Endothelial cell of umbilical vein (primary cell): ENCODE results near the gene OMA1. TPM values are rescaled to one million over a fixed set of nuclear protein-coding genes. Genes with fewer than 3 reads are reported as not detected.

Source experiments
- BruUV-seq: library from RNA; stranded (reverse); fragments of 400-500 nt; replicated peaks from 2 replicates; lab custom pipeline; 2021; lab: Mats Ljungman, UMichigan
- CTCF ChIA-PET: fragments of 300-600, 350-600 bp; sonication (Branson Sonifier 250); formaldehyde crosslinking; loops from one replicate; lab custom pipeline; 2021; ENCODE audit warnings: antibody characterized with exemption, inconsistent platforms; lab: Charles Lee
- POLR2A ChIA-PET: fragments of 300-600, 350-600 bp; sonication (Branson Sonifier 250); formaldehyde crosslinking; loops from one replicate; lab custom pipeline; 2021; ENCODE audit warnings: antibody characterized with exemption, inconsistent platforms; lab: Charles Lee
- DNase-seq: peaks from one replicate; pipeline ENCODE4 v3.0.0-alpha.2; 2011; ENCODE audit warnings: low read depth, low spot score
- FAIRE-seq: peaks from 2 replicates; lab custom pipeline; 2011; peaks lifted over from hg19 to GRCh38; lab: Jason Lieb, UNC
- H2AFZ ChIP-seq: 2 replicates; pipeline ENCODE4 v1.6.0; 2012; ENCODE audit warnings: low read depth, low read length, control low read depth, inconsistent platforms
- H3K27ac ChIP-seq: 2 replicates; pipeline ENCODE4 v1.5.1; 2011; ENCODE audit warnings: low read depth, mild to moderate bottlenecking, control low read depth, low read length, moderate library complexity; ENCODE audit not compliant: insufficient read depth
- H3K27me3 ChIP-seq, 2 experiments: 2 replicates each; pipeline versions ENCODE4 v1.6.0 to v1.6.1; 2011; ENCODE audit warnings: low read length in 2 of 2, mixed read lengths in 1 of 2; ENCODE audit not compliant: control insufficient read depth in 2 of 2, insufficient read depth in 2 of 2
- H3K36me3 ChIP-seq, 2 experiments: 2 replicates in 1 of 2; 3 replicates in 1 of 2; pipeline ENCODE4 v1.5.1; 2011; ENCODE audit warnings: low read length in 2 of 2, mild to moderate bottlenecking in 1 of 2, moderate library complexity in 1 of 2; ENCODE audit not compliant: control insufficient read depth in 2 of 2, insufficient read depth in 2 of 2; ENCODE audit errors: extremely low read depth in 1 of 2
- H3K4me1 ChIP-seq: 3 replicates; pipeline ENCODE4 v1.5.1; 2011; ENCODE audit warnings: mild to moderate bottlenecking, low read length; ENCODE audit not compliant: control insufficient read depth, insufficient read depth; ENCODE audit errors: extremely low read depth
- H3K4me2 ChIP-seq: 2 replicates; pipeline ENCODE4 v1.6.1; 2011; ENCODE audit warnings: low read length, control low read depth, mixed read lengths; ENCODE audit not compliant: insufficient read depth
- H3K4me3 ChIP-seq, 3 experiments: fragments of 200-600 bp in 1 of 3; sonication (generic), shearing (Covaris generic) in 1 of 3; replicated peaks in 1 of 3; 2 replicates each; pipeline ENCODE4 v1.5.1; 2011 to 2016; ENCODE audit warnings: control low read depth in 3 of 3, low read length in 3 of 3, mild to moderate bottlenecking in 2 of 3, inconsistent platforms in 1 of 3, low read depth in 1 of 3, moderate library complexity in 1 of 3; ENCODE audit not compliant: insufficient read depth in 1 of 3
- H3K79me2 ChIP-seq: 2 replicates; pipeline ENCODE4 v1.6.0; 2012; ENCODE audit warnings: low read length, inconsistent platforms; ENCODE audit not compliant: control insufficient read depth, insufficient read depth
- H3K9ac ChIP-seq: replicated peaks from 2 replicates; pipeline ENCODE3; 2011; ENCODE audit warnings: low read length, control low read depth; ENCODE audit not compliant: insufficient read depth; ENCODE audit errors: extremely low read depth
- H3K9me1 ChIP-seq: replicated peaks from 3 replicates; pipeline ENCODE4 v1.6.0; 2011; ENCODE audit warnings: mild to moderate bottlenecking, low read length; ENCODE audit not compliant: control insufficient read depth, insufficient read depth; ENCODE audit errors: extremely low read depth
- H3K9me3 ChIP-seq: replicated peaks from 2 replicates; pipeline ENCODE4 v1.5.1; 2012; ENCODE audit warnings: low read length, inconsistent platforms; ENCODE audit not compliant: control insufficient read depth, insufficient read depth
- H4K20me1 ChIP-seq: replicated peaks from 2 replicates; pipeline ENCODE3; 2011; ENCODE audit warnings: mild to moderate bottlenecking, low read length; ENCODE audit not compliant: control insufficient read depth, insufficient read depth; ENCODE audit errors: extremely low read depth
- CTCF ChIP-seq, 2 donors: IDR thresholded peaks; 1 replicate in 1 of 2; 2 replicates in 1 of 2; pipeline ENCODE4 v1.5.1; 2011; ENCODE audit warnings: low read length in 2 of 2, mild to moderate bottlenecking in 2 of 2, moderate library complexity in 2 of 2, control low read depth in 1 of 2, inconsistent platforms in 1 of 2, low read depth in 1 of 2; ENCODE audit not compliant: insufficient read depth in 1 of 2; ENCODE audit errors: extremely low read depth in 1 of 2
- EZH2 ChIP-seq: IDR thresholded peaks from 2 replicates; pipeline ENCODE4 v1.6.1; 2012; ENCODE audit warnings: borderline replicate concordance, low read depth, mild to moderate bottlenecking, moderate library complexity, low read length, inconsistent platforms; ENCODE audit not compliant: severe bottlenecking
- FOS ChIP-seq: IDR thresholded peaks from 2 replicates; pipeline ENCODE4 v1.6.1; 2011; ENCODE audit warnings: mild to moderate bottlenecking, low read length, moderate library complexity, borderline replicate concordance; ENCODE audit not compliant: insufficient read depth
- GATA2 ChIP-seq: IDR thresholded peaks from 2 replicates; pipeline ENCODE4 v1.7.0; 2011; ENCODE audit warnings: low read depth, mild to moderate bottlenecking, moderate library complexity, mixed read lengths, low read length; ENCODE audit not compliant: insufficient read length, insufficient read depth
- JUN ChIP-seq: IDR thresholded peaks from 2 replicates; pipeline ENCODE4 v1.6.1; 2011; ENCODE audit warnings: borderline replicate concordance, low read depth; ENCODE audit not compliant: insufficient read length, insufficient read depth
- MAX ChIP-seq: IDR thresholded peaks from 2 replicates; pipeline ENCODE4 v1.6.1; 2011; ENCODE audit not compliant: insufficient read depth, insufficient read length
- MYC ChIP-seq: IDR thresholded peaks from one replicate; pipeline ENCODE4 v1.6.1; 2011; ENCODE audit warnings: mild to moderate bottlenecking, low read depth, low read length
- POLR2A ChIP-seq: IDR thresholded peaks from 2 replicates; pipeline ENCODE4 v1.6.1; 2012; ENCODE audit warnings: low read depth, mild to moderate bottlenecking, control low read depth, low read length
- POLR2AphosphoS5 ChIP-seq: IDR thresholded peaks from 2 replicates; pipeline ENCODE4 v1.6.1; 2012; ENCODE audit warnings: low read depth, mild to moderate bottlenecking, control low read depth, low read length, moderate library complexity; ENCODE audit not compliant: insufficient read depth
- dilution Hi-C: fragments of 300-500 bp; cut with MboI; formaldehyde crosslinking; loops from one replicate; pipeline ENCODE4 v1.15.0; 2019; ENCODE audit warnings: low sequenced_read_pairs; ENCODE audit not compliant: extremely low pct_ligation_motif_present
- intact Hi-C: fragments of 100-400 bp; cut with micrococcal nuclease; formaldehyde crosslinking; loops from one replicate; pipeline ENCODE4 v1.10.0; 2022
- polyA plus RNA-seq, 4 experiments: library from polyadenylated mRNA; depleted of rRNA in 3 of 4; stranded (reverse) in 3 of 4; unstranded in 1 of 4; fragments of >200 nt; gene quantifications; 2 replicates each; pipeline versions ENCODE4 v1.2.1 to v1.2.3, GENCODE V29; 2011 to 2012; ENCODE audit warnings: missing spikeins in 1 of 4
- total RNA-seq: library from RNA; stranded (reverse); gene quantifications from 2 replicates; pipeline ENCODE4 v1.2.3, GENCODE V29; 2021

Gene OMA1
- total and polyA plus RNA-seq, 2 donors (not counting 3 experiments of a cell fraction or from before 2014, with no cell fraction given) = 4.0 to 4.6 TPM

- Histone ChIP-seq H3K9me3 (no peaks in the 10 kb centered on the region), H3K9ac (no peak overlapping the region), H3K9me1 (no peaks in the 10 kb centered on the region), H3K4me3 (no peak overlapping the region), H3K4me2 (no peak overlapping the region), H2AFZ (no peak overlapping the region), H3K79me2 (no peaks in the 10 kb centered on the region), H4K20me1 (no peaks in the 10 kb centered on the region), H3K36me3 (no peaks in the 10 kb centered on the region), H3K4me1 (no peaks in the 10 kb centered on the region), H3K27me3 (peaks cover 0 to 3% of the 10 kb centered on the region in 2 experiments), H3K27ac (no peak overlapping the region)
- dilution Hi-C loops = no loop called here
- ChIA-PET CTCF (no interaction called here), POLR2A (no interaction called here)
- no TSS peak for BruUV-seq
- TF ChIP-seq GATA2 = no peak
- TF ChIP-seq CTCF (IDR thresholded peaks at IDR 0.05; ENCODE audit: extremely low read depth in 1 of 2, insufficient read depth in 1 of 2, low read depth in 1 of 2, low read length in 2 of 2) = no peak
- TF ChIP-seq MYC = no peak
- no peak for TF ChIP-seq MAX
- no peak for TF ChIP-seq POLR2AphosphoS5
- no peak for TF ChIP-seq JUN
- TF ChIP-seq EZH2 = no peak
- no peak for TF ChIP-seq FOS
- TF ChIP-seq POLR2A = no peak
- no peak for DNase-seq
- intact Hi-C loops = no loop called here
- no peak for FAIRE-seq
These were observed 104.8 kb downstream of the OMA1 start for GRCh38 chr1:58441699-58442098.
